Measurements from ENCODE around the gene MED13L. TPM values are rescaled to one million over a fixed set of nuclear protein-coding genes. Genes with fewer than 3 reads are reported as not detected.
A peak's percentile ranks its signal among the peaks of the same experiment; 100 is the strongest.
"Not testable (repeated sequence)": the region's sequence is repeated elsewhere in the genome, so short reads cannot be mapped to it uniquely, and the experiment has no call there.

Gene MED13L
- total RNA-seq, 1 donor from 2014 or later: 41.9 TPM

- ATAC-seq (no peak), DNase-seq (ENCODE audit: low spot score) (no peak)
Observed at GRCh38 chr12:115988625-115989563, 288.6 kb downstream of the MED13L start.

GRCh38 chr12:115988212-115988611 is 289.3 kb downstream of the MED13L start:
- no peak for DNase-seq (ENCODE audit: low spot score)
- no peak for ATAC-seq

GRCh38 chr12:115984616-115985015 is 292.9 kb downstream of the MED13L start:
- DNase-seq (ENCODE audit: low spot score): no peak
- no peak for ATAC-seq

- ATAC-seq (peak; percentile 61), DNase-seq (ENCODE audit: low spot score) (no peak)
Observed at GRCh38 chr12:115983226-115983798, 294.2 kb downstream of the MED13L start.

- DNase-seq (ENCODE audit: low spot score): no peak
- no peak for ATAC-seq
Observed at GRCh38 chr12:115980339-115980738, 297.2 kb downstream of the MED13L start.

GRCh38 chr12:115979851-115980250 is 297.6 kb downstream of the MED13L start:
- ATAC-seq: no peak
- no peak for DNase-seq (ENCODE audit: low spot score)

GRCh38 chr12:115979351-115979750 is 298.1 kb downstream of the MED13L start:
- ATAC-seq (peak; percentile 36), DNase-seq (ENCODE audit: low spot score) (no peak)

GRCh38 chr12:115976829-115977228 is 300.7 kb downstream of the MED13L start:
- not testable (repeated sequence) for DNase-seq (ENCODE audit: low spot score); ATAC-seq

- DNase-seq (ENCODE audit: low spot score) (no peak), ATAC-seq (no peak)
Observed at GRCh38 chr12:115975411-115975810, 302.1 kb downstream of the MED13L start.

GRCh38 chr12:115973968-115974724 is 303.3 kb downstream of the MED13L start:
- ATAC-seq: no peak

GRCh38 chr12:115973066-115973465 is 304.4 kb downstream of the MED13L start:
- DNase-seq (ENCODE audit: low spot score): no peak
- ATAC-seq: no peak

More at GRCh38 chr12:115973968-115974724, 303.3 kb downstream of the MED13L start:
- no peak for DNase-seq (ENCODE audit: low spot score)

GRCh38 chr12:115972241-115972640 is 305.3 kb downstream of the MED13L start:
- DNase-seq (ENCODE audit: low spot score): no peak
- ATAC-seq: no peak

GRCh38 chr12:115968211-115968610 is 309.3 kb downstream of the MED13L start:
- DNase-seq (ENCODE audit: low spot score): no peak
- no peak for ATAC-seq

GRCh38 chr12:115966376-115966775 is 311.1 kb downstream of the MED13L start:
- ATAC-seq (no peak), DNase-seq (ENCODE audit: low spot score) (no peak)

GRCh38 chr12:115964626-115965025 is 312.9 kb downstream of the MED13L start:
- no peak for DNase-seq (ENCODE audit: low spot score)
- ATAC-seq: no peak

GRCh38 chr12:115964214-115964613 is 313.3 kb downstream of the MED13L start:
- ATAC-seq: no peak
- no peak for DNase-seq (ENCODE audit: low spot score)

- DNase-seq (ENCODE audit: low spot score) (no peak), ATAC-seq (no peak)
Observed at GRCh38 chr12:115962216-115962615, 315.3 kb downstream of the MED13L start.

GRCh38 chr12:115960868-115961802 is 316.4 kb downstream of the MED13L start:
- no peak for ATAC-seq
- DNase-seq (ENCODE audit: low spot score): no peak

GRCh38 chr12:115957686-115958290 is 319.7 kb downstream of the MED13L start:
- ATAC-seq (no peak), DNase-seq (ENCODE audit: low spot score) (no peak)

GRCh38 chr12:115956659-115957058 is 320.8 kb downstream of the MED13L start:
- DNase-seq (ENCODE audit: low spot score): no peak
- ATAC-seq: no peak

Data from left lobe of liver (tissue), 2 donors.